ENCODE results near the gene GABPB2.

The GABPB2 gene

DNA sequence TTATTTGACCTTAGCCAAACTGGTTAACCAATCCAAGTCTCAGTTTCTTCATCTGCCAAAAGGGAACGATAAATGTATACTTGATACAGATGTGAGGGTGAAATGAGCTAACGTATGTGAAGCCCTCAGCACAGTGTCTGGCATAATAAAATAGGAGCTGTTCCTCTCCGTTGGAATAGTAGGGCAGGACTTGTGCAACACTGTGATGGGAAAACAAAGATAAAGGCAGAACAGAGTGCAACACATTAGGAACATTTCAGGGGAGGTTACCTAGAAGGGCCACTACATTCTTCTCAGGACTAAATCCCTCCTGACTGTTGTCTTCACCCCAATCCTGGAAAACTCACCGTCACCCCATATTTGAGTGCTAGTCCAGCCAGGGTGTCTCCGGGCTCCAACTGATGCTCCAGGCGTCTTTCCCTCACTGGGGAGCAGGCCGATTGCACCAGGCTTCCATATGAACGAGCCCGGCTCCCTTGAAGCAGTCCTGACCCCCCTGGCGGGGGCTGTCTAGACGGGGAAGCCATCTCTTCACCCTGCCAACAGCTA, 94.2 kb downstream of the GABPB2 start:
- DNase-seq (ENCODE audit: low read depth in 2 of 2): no peak

DNA sequence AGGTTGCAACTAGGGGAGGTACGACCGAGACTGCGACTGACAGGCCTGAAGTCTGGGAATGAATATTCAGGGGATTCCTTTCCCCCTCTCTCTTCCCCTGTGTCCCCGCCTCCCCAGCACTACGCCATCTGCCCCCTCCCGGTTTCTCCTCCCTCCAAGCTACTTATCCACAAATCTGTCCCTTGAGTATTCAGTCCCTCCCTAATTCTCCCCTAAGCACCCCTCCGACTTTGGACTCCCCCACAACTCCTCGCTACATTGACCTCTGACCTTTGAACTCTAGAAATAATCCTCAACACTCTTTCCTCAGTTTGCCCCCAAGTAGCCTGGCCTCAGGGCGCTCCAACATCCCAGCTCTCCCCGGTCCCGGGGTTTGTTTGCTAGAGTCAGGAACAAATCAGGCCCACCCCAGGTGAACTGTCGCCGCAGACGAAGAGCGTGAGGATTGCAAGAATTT, 94.7 kb downstream of the GABPB2 start:
- DNase-seq (ENCODE audit: low read depth in 2 of 2): no peak

DNA sequence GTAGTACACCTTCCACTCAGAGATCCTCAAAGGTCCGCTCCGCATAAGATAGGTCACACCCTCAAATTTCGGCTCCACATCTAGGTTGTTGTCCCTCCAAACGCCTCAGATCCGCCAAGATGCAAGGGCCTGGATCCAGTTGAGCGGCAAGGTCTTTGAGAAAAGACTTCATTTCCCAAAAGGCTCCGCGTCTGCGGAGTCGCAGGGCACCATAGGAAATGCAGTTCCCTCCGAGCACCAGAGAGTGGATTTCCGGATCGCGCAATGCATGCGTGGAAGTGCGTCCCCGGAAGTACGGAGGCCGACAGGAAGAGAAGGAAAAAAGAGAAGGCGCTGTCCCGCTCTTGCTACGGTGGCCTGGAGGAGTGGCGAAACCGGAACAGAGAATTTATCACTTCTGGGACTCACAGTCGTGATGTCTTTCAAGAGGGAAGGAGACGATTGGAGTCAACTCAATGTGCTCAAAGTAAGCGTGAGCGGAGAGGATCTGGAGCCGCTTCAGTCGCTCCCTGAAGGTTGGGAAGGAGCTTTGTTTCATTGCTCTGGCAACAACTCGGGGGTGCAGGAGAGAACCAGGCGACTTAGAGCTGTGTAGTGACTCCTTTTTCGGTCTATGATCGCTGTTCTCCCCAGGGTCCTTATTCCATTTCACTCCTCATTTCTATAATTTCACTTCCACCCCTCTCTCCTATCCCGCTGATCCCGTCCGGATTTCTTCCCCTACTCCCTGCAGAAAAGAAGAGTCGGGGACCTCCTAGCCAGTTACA, 95.4 kb downstream of the GABPB2 start, which contains the start of the genes LYSMD1 and SCNM1:
Gene LYSMD1 (minus strand): TSS at position 165 of the 767 bp plus-strand sequence. CDS start 644 bp downstream, outside the sequence.
Gene SCNM1 (plus strand): TSS at position 407 of the 767 bp plus-strand sequence. CDS start 9 bp downstream, at position 416.
- peak; percentile 84 to 92 for DNase-seq (ENCODE audit: low read depth in 2 of 2)

DNA sequence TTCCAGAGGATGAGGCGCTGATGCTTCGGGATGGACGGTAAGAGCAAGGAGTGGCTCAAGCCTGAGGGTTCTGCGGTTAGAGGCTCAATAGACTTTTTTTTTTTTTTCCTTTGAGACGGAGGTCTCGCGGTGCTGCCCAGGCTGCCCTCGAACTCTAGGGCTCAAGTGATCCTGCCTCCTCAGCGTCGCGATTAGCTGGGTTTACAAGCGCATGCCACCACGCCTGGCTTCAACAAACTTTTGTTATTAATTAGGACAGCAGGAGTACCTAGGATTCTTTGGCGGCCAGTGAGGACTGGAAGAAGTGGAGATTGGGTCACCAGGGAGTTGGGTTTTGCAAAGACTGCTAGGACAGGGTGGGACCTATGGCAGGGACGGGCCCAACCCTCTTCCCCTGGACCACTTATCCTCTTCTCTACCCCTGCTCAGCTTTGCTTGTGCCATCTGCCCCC, 96.0 kb downstream of the GABPB2 start:
- DNase-seq (ENCODE audit: low read depth in 2 of 2): no peak

DNA sequence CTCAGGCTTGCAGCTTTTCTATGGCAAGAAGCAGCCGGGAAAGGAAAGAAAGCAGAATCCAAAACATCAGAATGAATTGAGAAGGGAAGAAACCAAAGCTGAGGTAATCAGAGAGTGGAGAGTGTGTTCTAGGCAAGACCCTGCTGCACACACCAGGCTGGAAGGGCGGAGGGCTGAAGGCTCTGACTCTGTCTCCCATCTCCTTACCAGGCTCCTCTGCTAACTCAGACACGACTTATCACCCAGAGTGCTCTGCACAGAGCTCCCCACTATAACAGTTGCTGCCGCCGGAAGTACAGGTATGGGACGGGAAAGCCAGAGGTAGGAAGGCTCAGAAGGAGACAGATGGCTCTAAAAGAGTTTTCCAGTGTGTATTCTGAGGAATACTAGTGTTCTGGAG, 96.6 kb downstream of the GABPB2 start:
- no peak for DNase-seq (ENCODE audit: low read depth in 2 of 2)

DNA sequence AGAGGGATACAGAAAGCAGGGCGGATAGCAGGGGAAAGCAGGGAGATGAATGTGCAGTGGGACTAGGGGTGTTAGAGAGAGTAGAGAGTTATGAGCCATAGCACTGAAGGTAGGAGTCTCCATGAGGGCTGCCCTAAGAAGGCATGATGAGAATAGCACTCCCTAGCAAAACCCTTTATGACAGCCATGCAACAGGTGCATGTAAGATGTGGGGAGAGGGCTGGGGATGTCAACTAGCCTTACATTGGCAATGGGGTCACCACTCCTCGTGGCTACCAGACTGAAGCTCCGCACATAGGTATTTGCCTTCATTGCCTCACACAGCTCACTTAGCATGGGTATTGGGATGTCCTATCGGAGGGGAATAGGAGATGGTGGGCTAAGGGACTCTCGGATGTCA, 100.6 kb downstream of the GABPB2 start:
- DNase-seq (ENCODE audit: low read depth in 2 of 2): no peak

All from stimulated activated CD4-positive, alpha-beta T cell treated with anti-CD3 and anti-CD28 coated beads, Interleukin-1b, Interleukin-23, amount 100 ng/mL, for 4 hours (primary cell).